ENCODE data around the gene HS3ST6. TPM values are rescaled to one million over a fixed set of nuclear protein-coding genes. Genes with fewer than 3 reads are reported as not detected.

Gene HS3ST6
- polyA plus RNA-seq (2012; rRNA removed): 0.03 TPM in 1 of 2 replicates, not detected in the other
- polyA plus RNA-seq (2012; cell fraction: cytosol; rRNA removed): not detected in 2 replicates
- not detected in 2 replicates for polyA plus RNA-seq (2012; cell fraction: nucleus; rRNA removed)

DNA sequence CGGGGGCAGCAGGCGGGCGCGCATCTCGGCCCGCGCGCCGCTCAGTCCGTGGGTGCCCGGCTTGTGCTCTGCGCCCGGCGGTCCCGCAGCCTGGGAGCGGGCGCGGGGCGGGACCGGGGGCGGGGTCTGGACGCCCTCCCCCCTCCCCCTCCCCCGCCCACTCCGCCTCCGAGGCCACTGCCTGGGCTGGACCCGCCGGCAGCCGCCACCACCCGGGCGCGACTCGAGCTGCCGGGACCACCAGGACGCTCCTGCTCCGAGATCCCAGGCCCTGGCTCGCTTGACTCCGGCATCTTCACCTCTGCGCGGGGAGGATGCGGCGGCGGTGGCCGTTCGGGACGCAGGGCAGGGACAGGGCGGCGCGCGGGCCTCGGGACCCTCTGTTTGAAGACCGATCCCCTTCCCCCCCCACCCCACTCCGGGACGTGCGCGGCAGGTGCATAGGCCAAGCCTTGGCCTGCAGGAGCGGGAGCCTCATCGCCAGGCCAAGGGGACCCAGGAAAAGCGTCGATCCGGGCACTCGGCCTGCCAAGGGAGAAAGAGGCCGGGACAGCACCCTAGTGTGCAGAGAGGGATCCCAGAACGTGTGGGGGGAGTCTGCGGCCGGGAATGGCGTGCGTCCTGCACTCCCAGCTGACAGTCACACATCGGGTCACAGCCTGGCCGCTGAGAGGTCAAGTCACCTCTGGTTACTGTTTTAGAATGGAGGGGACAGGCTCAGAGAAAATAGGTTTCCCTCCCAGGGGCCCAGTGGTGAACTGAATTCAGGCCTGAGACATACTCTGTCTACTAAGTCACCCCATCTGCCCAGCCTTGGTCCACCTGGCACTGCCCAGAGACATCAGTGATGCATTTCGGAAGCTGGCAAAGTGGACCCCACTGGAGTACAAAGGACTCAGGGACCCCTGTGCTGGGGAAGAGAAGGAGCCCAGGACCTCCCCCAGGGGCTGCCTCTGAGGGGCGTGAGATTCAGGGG is at the start of gene HS3ST6:
Gene HS3ST6 (minus strand): TSS at position 65 of the 976 bp plus-strand sequence. CDS start 92 bp downstream, outside the sequence.
- POLR2A ChIA-PET: no interaction called here
- Histone ChIP-seq H2AFZ (ENCODE audit: low read depth) (no peak within 1 kb of the TSS), H3F3A (replicated peaks; ENCODE audit: insufficient read depth) (no peaks in the 10 kb centered on the region), H3K79me2 (ENCODE audit: insufficient read depth) (no peaks in the 10 kb centered on the region), H4K20me1 (ENCODE audit: insufficient read depth) (no peaks in the 10 kb centered on the region), H3K4me1 (ENCODE audit: control insufficient read depth in 1 of 2, insufficient read depth in 2 of 2, low read depth in 1 of 2, low read length in 1 of 2) (peaks cover 0 to 13% of the 10 kb centered on the region in 2 experiments; a peak in 1 of 4 replicates), H3K9me2 (no peaks in the 10 kb centered on the region), H3K9me3 (no peaks in the 10 kb centered on the region), H3K36me3 (replicated peaks in 1 of 2; ENCODE audit: control insufficient read depth in 1 of 2, insufficient read depth in 2 of 2, low read length in 1 of 2) (no peaks in the 10 kb centered on the region), H3K4me3 (ENCODE audit: low read depth in 2 of 2, low read length in 1 of 2) (peak within 1 kb of the TSS in 1 of 2 experiments; percentile 29; a peak in 1 of 4 replicates), H3K27ac (ENCODE audit: low read depth in 2 of 2, low read length in 1 of 2) (no peak within 1 kb of the TSS), H3K9ac (no peak within 1 kb of the TSS), H3K27me3 (ENCODE audit: insufficient read depth) (peaks cover 45% of the 10 kb centered on the region), H3K4me2 (peak within 1 kb of the TSS; percentile 52; the same call in 1 of the 2 replicates)
- WGBS (ENCODE audit: low lambda C conversion rate): 28% methylated on average over 8 of the region's 71 CpGs
- peak; percentile 88 for DNase-seq
- no peak for TF ChIP-seq TCF12 (IDR thresholded peaks at IDR 0.05)
- TF ChIP-seq, protein P1, sequence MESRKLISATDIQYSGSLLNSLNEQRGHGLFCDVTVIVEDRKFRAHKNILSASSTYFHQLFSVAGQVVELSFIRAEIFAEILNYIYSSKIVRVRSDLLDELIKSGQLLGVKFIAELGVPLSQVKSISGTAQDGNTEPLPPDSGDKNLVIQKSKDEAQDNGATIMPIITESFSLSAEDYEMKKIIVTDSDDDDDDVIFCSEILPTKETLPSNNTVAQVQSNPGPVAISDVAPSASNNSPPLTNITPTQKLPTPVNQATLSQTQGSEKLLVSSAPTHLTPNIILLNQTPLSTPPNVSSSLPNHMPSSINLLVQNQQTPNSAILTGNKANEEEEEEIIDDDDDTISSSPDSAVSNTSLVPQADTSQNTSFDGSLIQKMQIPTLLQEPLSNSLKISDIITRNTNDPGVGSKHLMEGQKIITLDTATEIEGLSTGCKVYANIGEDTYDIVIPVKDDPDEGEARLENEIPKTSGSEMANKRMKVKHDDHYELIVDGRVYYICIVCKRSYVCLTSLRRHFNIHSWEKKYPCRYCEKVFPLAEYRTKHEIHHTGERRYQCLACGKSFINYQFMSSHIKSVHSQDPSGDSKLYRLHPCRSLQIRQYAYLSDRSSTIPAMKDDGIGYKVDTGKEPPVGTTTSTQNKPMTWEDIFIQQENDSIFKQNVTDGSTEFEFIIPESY (IDR thresholded peaks at IDR 0.05; ENCODE audit: borderline replicate concordance, low read depth): no peak
- CTCF ChIA-PET: interaction anchor here (1.5 to 5.2 kb wide), 2 partner anchors 10 to 55 kb away, joined by 6 to 38 read pairs; no protein-coding TSS in a partner anchor

DNA sequence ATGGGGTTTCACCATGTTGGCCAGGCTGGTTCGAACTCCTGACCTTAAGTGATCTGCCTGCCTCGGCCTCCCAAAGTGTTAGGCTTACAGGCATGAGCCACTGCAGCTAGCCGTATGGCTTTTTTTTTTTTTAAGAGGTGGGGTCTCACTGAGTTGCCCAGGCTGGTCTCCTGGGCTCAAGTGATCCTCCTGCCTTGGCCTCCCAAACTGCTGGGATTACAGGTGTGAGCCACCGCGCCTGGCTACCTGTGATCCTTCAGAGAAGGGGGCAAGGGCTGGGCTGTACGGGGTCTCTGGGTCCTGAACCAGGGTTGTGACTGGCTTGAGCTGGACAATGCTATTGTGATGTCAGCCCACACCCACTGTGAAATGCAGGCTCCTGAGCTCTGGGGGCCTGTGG is 48.2 kb upstream of the HS3ST6 start, which contains the start of gene RNF151:
Gene RNF151 (plus strand): TSS at position 397 of the 400 bp plus-strand sequence. CDS start 26 bp downstream, outside the sequence.
- WGBS (ENCODE audit: low lambda C conversion rate): 89% methylated on average over 3 of the region's 6 CpGs
- TF ChIP-seq CHD2 (IDR thresholded peaks at IDR 0.05; ENCODE audit: low read length, partially characterized antibody): no peak
- TF ChIP-seq, protein P2, sequence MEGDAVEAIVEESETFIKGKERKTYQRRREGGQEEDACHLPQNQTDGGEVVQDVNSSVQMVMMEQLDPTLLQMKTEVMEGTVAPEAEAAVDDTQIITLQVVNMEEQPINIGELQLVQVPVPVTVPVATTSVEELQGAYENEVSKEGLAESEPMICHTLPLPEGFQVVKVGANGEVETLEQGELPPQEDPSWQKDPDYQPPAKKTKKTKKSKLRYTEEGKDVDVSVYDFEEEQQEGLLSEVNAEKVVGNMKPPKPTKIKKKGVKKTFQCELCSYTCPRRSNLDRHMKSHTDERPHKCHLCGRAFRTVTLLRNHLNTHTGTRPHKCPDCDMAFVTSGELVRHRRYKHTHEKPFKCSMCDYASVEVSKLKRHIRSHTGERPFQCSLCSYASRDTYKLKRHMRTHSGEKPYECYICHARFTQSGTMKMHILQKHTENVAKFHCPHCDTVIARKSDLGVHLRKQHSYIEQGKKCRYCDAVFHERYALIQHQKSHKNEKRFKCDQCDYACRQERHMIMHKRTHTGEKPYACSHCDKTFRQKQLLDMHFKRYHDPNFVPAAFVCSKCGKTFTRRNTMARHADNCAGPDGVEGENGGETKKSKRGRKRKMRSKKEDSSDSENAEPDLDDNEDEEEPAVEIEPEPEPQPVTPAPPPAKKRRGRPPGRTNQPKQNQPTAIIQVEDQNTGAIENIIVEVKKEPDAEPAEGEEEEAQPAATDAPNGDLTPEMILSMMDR (IDR thresholded peaks at IDR 0.05): no peak
- no peak for TF ChIP-seq FOSL2 (IDR thresholded peaks at IDR 0.05; ENCODE audit: borderline replicate concordance, low read depth)
- no peaks in the 10 kb centered on the region for H3K27me3 ChIP-seq (ENCODE audit: insufficient read depth)
- POLR2A ChIA-PET: interaction anchor here (0.7 kb wide), 1 partner anchor 181 kb away, joined by 3 read pairs; no protein-coding TSS in a partner anchor
- peaks cover 19 to 21% of the 10 kb centered on the region in 2 experiments for H3K36me3 ChIP-seq (replicated peaks in 1 of 2; ENCODE audit: control insufficient read depth in 1 of 2, insufficient read depth in 2 of 2, low read length in 1 of 2)
- peak within 1 kb of the TSS in 1 of 2 experiments; percentile 76; a peak in 1 of 4 replicates for H3K27ac ChIP-seq (ENCODE audit: low read depth in 2 of 2, low read length in 1 of 2)
- no peak within 1 kb of the TSS for H2AFZ ChIP-seq (ENCODE audit: low read depth)
- H3K4me1 ChIP-seq (ENCODE audit: control insufficient read depth in 1 of 2, insufficient read depth in 2 of 2, low read depth in 1 of 2, low read length in 1 of 2): peaks cover 0 to 31% of the 10 kb centered on the region in 2 experiments; a peak in 1 of 4 replicates
- H3K9ac ChIP-seq: peak within 1 kb of the TSS; percentile 92
- DNase-seq: no peak
- peak within 1 kb of the TSS; percentile 86 to 98 for H3K4me3 ChIP-seq (ENCODE audit: low read depth in 2 of 2, low read length in 1 of 2)
- H3K9me2 ChIP-seq: no peaks in the 10 kb centered on the region
- no peaks in the 10 kb centered on the region for H3K9me3 ChIP-seq
- peaks cover 27% of the 10 kb centered on the region for H3F3A ChIP-seq (replicated peaks; ENCODE audit: insufficient read depth)
- H3K79me2 ChIP-seq (ENCODE audit: insufficient read depth): peaks cover 58% of the 10 kb centered on the region
- peaks cover 28% of the 10 kb centered on the region for H4K20me1 ChIP-seq (ENCODE audit: insufficient read depth)
- CTCF ChIA-PET: interaction anchor here (0.9 to 2.8 kb wide), 2 partner anchors 37 to 187 kb away, joined by 4 to 12 read pairs; no protein-coding TSS in a partner anchor
- peak within 1 kb of the TSS; percentile 98 for H3K4me2 ChIP-seq

Measured in SK-N-SH (cell line).